ENCODE results near the gene TOB2. TPM values are rescaled to one million over a fixed set of nuclear protein-coding genes. Genes with fewer than 3 reads are reported as not detected.
A peak's percentile ranks its signal among the peaks of the same experiment; 100 is the strongest.

The TOB2 gene, protein sequence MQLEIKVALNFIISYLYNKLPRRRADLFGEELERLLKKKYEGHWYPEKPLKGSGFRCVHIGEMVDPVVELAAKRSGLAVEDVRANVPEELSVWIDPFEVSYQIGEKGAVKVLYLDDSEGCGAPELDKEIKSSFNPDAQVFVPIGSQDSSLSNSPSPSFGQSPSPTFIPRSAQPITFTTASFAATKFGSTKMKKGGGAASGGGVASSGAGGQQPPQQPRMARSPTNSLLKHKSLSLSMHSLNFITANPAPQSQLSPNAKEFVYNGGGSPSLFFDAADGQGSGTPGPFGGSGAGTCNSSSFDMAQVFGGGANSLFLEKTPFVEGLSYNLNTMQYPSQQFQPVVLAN
- total RNA-seq (2014; rRNA removed; shearing (Covaris generic)) (29.0 and 35.7 TPM in 2 replicates), polyA plus RNA-seq (2016; fragmentation: Nextera tagmentation; extraction: Ambion mirVana) (29.6 and 31.1 TPM in 2 replicates)

- WGBS, 2 experiments (ENCODE audit: low coverage in 1 of 2, low lambda C conversion rate in 2 of 2, missing lambda C conversion rate in 2 of 2) = 1 to 2% methylated on average over 53 to 85 of the region's 85 CpGs
Observed at GRCh38 chr22:41446639-41447434, at the start of gene TOB2. Gene TOB2 (minus strand): TSS chr22:41446801. CDS start chr22:41437345, 9,456 bp downstream.

GRCh38 chr22:41491374-41492100 lies 44.9 kb upstream of the TOB2 start:
- Histone ChIP-seq H2AFZ (no peak overlapping the region), H3K36me3 (ENCODE audit: low read depth) (no peaks in the 10 kb centered on the region), H3K4me3 (no peak overlapping the region), H3K27ac (no peak overlapping the region), H3K79me2 (ENCODE audit: insufficient read depth) (peaks cover 100% of the 10 kb centered on the region), H3F3A (ENCODE audit: insufficient read depth) (no peaks in the 10 kb centered on the region), H3K27me3 (replicated peaks; ENCODE audit: insufficient read depth) (no peaks in the 10 kb centered on the region), H4K20me1 (ENCODE audit: insufficient read depth) (0 out of 2 replicates have a peak, but pooled peaks cover 2% of the 10 kb centered on the region), H3K9me2 (ENCODE audit: insufficient read depth) (no peaks in the 10 kb centered on the region), H3K4me1 (ENCODE audit: insufficient read depth) (no peaks in the 10 kb centered on the region), H3K9me3 (ENCODE audit: low read depth) (no peaks in the 10 kb centered on the region), H3K9ac (no peak overlapping the region), H3K4me2 (ENCODE audit: unreplicated experiment) (no peak overlapping the region)
- 55 to 61% methylated on average over 5 of the region's 5 CpGs for WGBS, 2 experiments (ENCODE audit: low coverage in 1 of 2, low lambda C conversion rate in 2 of 2, missing lambda C conversion rate in 2 of 2)
- no peak for TF ChIP-seq EZH2 (IDR thresholded peaks at IDR 0.05; ENCODE audit: insufficient read depth, poor library complexity, severe bottlenecking)
- no peak for TF ChIP-seq EZH2phosphoT487 (IDR thresholded peaks at IDR 0.05; ENCODE audit: insufficient read depth, low read depth)
- in situ Hi-C loops (cut with MboI) = no loop called here
- DNase-seq = no peak

More at GRCh38 chr22:41446639-41447434, at the start of gene TOB2:
- peaks cover 44% of the 10 kb centered on the region for H3F3A ChIP-seq (ENCODE audit: insufficient read depth)
- peak within 1 kb of the TSS; percentile 93 for H3K27ac ChIP-seq
- H3K79me2 ChIP-seq (ENCODE audit: insufficient read depth) = peaks cover 48% of the 10 kb centered on the region
- peaks cover 13% of the 10 kb centered on the region; the same call in 1 of the 2 replicates for H4K20me1 ChIP-seq (ENCODE audit: insufficient read depth)
- peak; percentile 96 for DNase-seq
- peaks cover 18% of the 10 kb centered on the region for H3K4me1 ChIP-seq (ENCODE audit: insufficient read depth)
- peak within 1 kb of the TSS; percentile 98 for H3K4me2 ChIP-seq (ENCODE audit: unreplicated experiment)
- TF ChIP-seq EZH2 (IDR thresholded peaks at IDR 0.05; ENCODE audit: insufficient read depth, poor library complexity, severe bottlenecking) (no peak), EZH2phosphoT487 (IDR thresholded peaks at IDR 0.05; ENCODE audit: insufficient read depth, low read depth) (no peak)
- peak within 1 kb of the TSS; percentile 86 for H3K4me3 ChIP-seq
- no peaks in the 10 kb centered on the region for H3K27me3 ChIP-seq (replicated peaks; ENCODE audit: insufficient read depth)
- in situ Hi-C loops (cut with MboI) = no loop called here
- peaks cover 11% of the 10 kb centered on the region; the same call in 1 of the 2 replicates for H3K36me3 ChIP-seq (ENCODE audit: low read depth)
- H2AFZ ChIP-seq = peak within 1 kb of the TSS; percentile 77
- peak within 1 kb of the TSS; percentile 98 for H3K9ac ChIP-seq
- H3K9me3 ChIP-seq (ENCODE audit: low read depth) = no peaks in the 10 kb centered on the region
- no peaks in the 10 kb centered on the region for H3K9me2 ChIP-seq (ENCODE audit: insufficient read depth)

DNA sequence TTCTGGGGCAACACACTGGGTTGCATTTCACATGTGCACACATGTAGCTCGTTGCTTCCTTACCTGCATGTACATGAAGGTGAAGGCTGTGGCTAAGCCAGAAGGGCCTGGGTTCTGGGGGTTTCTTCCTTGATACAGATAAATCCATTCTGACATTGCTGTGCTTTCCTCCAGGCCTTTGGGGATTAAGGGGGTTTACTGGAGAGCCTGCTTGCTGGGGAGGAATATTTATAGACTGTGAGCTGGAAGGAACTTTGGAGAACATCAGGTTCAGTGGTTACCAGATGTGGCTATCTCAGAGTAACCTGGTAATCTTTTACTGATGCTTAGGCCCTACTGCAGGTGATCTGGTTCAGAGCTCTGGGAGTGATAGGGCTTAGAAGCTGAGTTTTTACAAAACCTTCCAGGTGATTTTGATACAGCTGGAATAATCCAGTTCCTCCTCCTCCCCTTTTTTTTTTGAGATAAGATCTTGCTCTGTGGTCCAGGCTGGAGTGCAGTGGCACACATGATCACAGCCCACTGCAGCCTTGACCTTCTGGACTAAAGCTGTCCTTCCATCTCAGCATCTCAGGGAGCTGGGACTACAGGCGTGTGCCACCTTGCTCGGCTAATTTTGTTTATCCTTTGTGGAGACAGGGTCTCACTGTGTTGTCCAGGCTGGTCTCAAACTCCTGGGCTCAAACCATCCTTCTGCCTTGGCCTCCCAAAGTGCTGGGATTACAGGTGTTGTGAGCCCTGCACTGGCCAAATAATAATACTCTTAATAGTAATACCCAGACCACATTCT lies 42.2 kb upstream of the TOB2 start:
- Histone ChIP-seq H3K9ac (no peak overlapping the region), H3K4me3 (no peak overlapping the region), H3K27ac (no peak overlapping the region), H3K9me2 (ENCODE audit: insufficient read depth) (no peaks in the 10 kb centered on the region), H3K4me2 (ENCODE audit: unreplicated experiment) (no peak overlapping the region), H3K27me3 (replicated peaks; ENCODE audit: insufficient read depth) (no peaks in the 10 kb centered on the region), H2AFZ (no peak overlapping the region), H3K9me3 (ENCODE audit: low read depth) (no peaks in the 10 kb centered on the region), H3K79me2 (ENCODE audit: insufficient read depth) (peaks cover 100% of the 10 kb centered on the region), H3K4me1 (ENCODE audit: insufficient read depth) (no peaks in the 10 kb centered on the region), H3K36me3 (ENCODE audit: low read depth) (no peaks in the 10 kb centered on the region), H4K20me1 (ENCODE audit: insufficient read depth) (0 out of 2 replicates have a peak, but pooled peaks cover 2% of the 10 kb centered on the region), H3F3A (ENCODE audit: insufficient read depth) (no peaks in the 10 kb centered on the region)
- no peak for DNase-seq
- in situ Hi-C loops (cut with MboI) = no loop called here
- 64 to 70% methylated on average over 3 of the region's 3 CpGs for WGBS, 2 experiments (ENCODE audit: low coverage in 1 of 2, low lambda C conversion rate in 2 of 2, missing lambda C conversion rate in 2 of 2)
- TF ChIP-seq EZH2phosphoT487 (IDR thresholded peaks at IDR 0.05; ENCODE audit: insufficient read depth, low read depth) (no peak), EZH2 (IDR thresholded peaks at IDR 0.05; ENCODE audit: insufficient read depth, poor library complexity, severe bottlenecking) (no peak)

Data from GM23248 (cell line).